H1 (cell line): ENCODE data around the gene SIPA1L3. TPM values are rescaled to one million over a fixed set of nuclear protein-coding genes. Genes with fewer than 3 reads are reported as not detected.

Source experiments
- CBX8 ChIP-seq: fragments of 300-800, 300-1000 bp; sonication (generic); IDR thresholded peaks from 2 replicates; pipeline ENCODE4 v1.7.1; 2016; ENCODE audit warnings: low read depth, low read length, borderline replicate concordance
- polyA plus RNA-seq, 7 experiments: library from polyadenylated mRNA; depleted of rRNA in 3 of 7; stranded (reverse) in 5 of 7; unstranded in 2 of 7; fragments of >200 nt in 5 of 7; fragments of 200-250 nt in 2 of 7; gene quantifications; 1 replicate in 5 of 7; 2 replicates in 1 of 7; 4 replicates in 1 of 7; pipeline versions ENCODE4 v1.2.1 to v1.2.3, GENCODE V29; 2011 to 2013; ENCODE audit warnings: missing spikeins in 2 of 7, mixed read lengths in 2 of 7
- total RNA-seq: library from RNA; stranded (reverse); fragmentation: NEBNext Ultra II Directional; extraction: Animal tissue kit (Norgen Biotek cat#: 25700); gene quantifications from 2 replicates; pipeline ENCODE4 v1.2.1, GENCODE V29; 2021
- TF ChIP-seq, protein P1 (sequence below): IDR thresholded peaks from 2 replicates; pipeline ENCODE4 v1.6.1; 2012; ENCODE audit warnings: inconsistent platforms
- TF ChIP-seq, protein P2 (sequence below): fragments of 300-600 bp; sonication (generic); IDR thresholded peaks from 2 replicates; pipeline ENCODE4 v1.7.1; 2012; ENCODE audit warnings: low read length, moderate library complexity, mild to moderate bottlenecking, inconsistent platforms; ENCODE audit not compliant: insufficient replicate concordance

SIPA1L3 gene
- total and polyA plus RNA-seq, 2 of the 8 experiments (the other 6 are each of a cell fraction or from before 2014, with no cell fraction given), result 15.0 to 54.9 TPM

DNA sequence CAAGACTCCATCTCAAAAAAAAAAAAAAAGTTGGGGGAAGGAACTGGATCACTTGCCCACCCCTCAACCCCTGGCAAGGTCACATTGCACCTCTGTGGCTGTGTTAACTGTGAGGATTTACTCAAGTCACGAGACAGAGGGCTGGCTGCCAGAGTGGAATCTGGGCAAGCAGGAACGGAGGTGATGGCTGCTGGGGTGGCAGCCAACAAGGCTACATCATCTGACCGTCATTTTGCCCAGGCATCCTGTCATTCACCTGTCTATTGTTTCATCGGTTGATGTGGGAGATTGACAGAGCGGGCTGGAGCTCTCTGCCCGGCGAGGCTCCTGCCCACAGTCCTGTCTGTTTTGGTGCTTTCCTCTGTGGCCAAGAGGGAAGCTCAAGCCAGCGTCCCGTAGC is 241.3 kb downstream of the SIPA1L3 start (continued):
- TF ChIP-seq, protein P1, sequence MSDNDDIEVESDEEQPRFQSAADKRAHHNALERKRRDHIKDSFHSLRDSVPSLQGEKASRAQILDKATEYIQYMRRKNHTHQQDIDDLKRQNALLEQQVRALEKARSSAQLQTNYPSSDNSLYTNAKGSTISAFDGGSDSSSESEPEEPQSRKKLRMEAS, result no peak
- TF ChIP-seq CBX8, result no peak
- TF ChIP-seq, protein P2, sequence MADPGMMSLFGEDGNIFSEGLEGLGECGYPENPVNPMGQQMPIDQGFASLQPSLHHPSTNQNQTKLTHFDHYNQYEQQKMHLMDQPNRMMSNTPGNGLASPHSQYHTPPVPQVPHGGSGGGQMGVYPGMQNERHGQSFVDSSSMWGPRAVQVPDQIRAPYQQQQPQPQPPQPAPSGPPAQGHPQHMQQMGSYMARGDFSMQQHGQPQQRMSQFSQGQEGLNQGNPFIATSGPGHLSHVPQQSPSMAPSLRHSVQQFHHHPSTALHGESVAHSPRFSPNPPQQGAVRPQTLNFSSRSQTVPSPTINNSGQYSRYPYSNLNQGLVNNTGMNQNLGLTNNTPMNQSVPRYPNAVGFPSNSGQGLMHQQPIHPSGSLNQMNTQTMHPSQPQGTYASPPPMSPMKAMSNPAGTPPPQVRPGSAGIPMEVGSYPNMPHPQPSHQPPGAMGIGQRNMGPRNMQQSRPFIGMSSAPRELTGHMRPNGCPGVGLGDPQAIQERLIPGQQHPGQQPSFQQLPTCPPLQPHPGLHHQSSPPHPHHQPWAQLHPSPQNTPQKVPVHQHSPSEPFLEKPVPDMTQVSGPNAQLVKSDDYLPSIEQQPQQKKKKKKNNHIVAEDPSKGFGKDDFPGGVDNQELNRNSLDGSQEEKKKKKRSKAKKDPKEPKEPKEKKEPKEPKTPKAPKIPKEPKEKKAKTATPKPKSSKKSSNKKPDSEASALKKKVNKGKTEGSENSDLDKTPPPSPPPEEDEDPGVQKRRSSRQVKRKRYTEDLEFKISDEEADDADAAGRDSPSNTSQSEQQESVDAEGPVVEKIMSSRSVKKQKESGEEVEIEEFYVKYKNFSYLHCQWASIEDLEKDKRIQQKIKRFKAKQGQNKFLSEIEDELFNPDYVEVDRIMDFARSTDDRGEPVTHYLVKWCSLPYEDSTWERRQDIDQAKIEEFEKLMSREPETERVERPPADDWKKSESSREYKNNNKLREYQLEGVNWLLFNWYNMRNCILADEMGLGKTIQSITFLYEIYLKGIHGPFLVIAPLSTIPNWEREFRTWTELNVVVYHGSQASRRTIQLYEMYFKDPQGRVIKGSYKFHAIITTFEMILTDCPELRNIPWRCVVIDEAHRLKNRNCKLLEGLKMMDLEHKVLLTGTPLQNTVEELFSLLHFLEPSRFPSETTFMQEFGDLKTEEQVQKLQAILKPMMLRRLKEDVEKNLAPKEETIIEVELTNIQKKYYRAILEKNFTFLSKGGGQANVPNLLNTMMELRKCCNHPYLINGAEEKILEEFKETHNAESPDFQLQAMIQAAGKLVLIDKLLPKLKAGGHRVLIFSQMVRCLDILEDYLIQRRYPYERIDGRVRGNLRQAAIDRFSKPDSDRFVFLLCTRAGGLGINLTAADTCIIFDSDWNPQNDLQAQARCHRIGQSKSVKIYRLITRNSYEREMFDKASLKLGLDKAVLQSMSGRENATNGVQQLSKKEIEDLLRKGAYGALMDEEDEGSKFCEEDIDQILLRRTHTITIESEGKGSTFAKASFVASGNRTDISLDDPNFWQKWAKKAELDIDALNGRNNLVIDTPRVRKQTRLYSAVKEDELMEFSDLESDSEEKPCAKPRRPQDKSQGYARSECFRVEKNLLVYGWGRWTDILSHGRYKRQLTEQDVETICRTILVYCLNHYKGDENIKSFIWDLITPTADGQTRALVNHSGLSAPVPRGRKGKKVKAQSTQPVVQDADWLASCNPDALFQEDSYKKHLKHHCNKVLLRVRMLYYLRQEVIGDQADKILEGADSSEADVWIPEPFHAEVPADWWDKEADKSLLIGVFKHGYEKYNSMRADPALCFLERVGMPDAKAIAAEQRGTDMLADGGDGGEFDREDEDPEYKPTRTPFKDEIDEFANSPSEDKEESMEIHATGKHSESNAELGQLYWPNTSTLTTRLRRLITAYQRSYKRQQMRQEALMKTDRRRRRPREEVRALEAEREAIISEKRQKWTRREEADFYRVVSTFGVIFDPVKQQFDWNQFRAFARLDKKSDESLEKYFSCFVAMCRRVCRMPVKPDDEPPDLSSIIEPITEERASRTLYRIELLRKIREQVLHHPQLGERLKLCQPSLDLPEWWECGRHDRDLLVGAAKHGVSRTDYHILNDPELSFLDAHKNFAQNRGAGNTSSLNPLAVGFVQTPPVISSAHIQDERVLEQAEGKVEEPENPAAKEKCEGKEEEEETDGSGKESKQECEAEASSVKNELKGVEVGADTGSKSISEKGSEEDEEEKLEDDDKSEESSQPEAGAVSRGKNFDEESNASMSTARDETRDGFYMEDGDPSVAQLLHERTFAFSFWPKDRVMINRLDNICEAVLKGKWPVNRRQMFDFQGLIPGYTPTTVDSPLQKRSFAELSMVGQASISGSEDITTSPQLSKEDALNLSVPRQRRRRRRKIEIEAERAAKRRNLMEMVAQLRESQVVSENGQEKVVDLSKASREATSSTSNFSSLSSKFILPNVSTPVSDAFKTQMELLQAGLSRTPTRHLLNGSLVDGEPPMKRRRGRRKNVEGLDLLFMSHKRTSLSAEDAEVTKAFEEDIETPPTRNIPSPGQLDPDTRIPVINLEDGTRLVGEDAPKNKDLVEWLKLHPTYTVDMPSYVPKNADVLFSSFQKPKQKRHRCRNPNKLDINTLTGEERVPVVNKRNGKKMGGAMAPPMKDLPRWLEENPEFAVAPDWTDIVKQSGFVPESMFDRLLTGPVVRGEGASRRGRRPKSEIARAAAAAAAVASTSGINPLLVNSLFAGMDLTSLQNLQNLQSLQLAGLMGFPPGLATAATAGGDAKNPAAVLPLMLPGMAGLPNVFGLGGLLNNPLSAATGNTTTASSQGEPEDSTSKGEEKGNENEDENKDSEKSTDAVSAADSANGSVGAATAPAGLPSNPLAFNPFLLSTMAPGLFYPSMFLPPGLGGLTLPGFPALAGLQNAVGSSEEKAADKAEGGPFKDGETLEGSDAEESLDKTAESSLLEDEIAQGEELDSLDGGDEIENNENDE, result no peak
